Activated naive CD8-positive, alpha-beta T cell treated with anti-CD3 and anti-CD28 coated beads, Interleukin-2, amount 10 ng/mL, durations not matched to agents 7 days and 5 days (primary cell): ENCODE data around the gene HPCAL1. TPM values are rescaled to one million over a fixed set of nuclear protein-coding genes. Genes with fewer than 3 reads are reported as not detected.
A peak's percentile ranks its signal among the peaks of the same experiment; 100 is the strongest.

ENCODE experiments used
- ATAC-seq: fragments of 150-1000 bp; cut with Tn5 transposase; one replicate; pipeline ENCODE4 v1.10.0; 2021; ENCODE audit warnings: low read depth, moderate library complexity
- POLR2A ChIA-PET: fragments of 350-600 bp; sonication (Branson Sonifier 250); formaldehyde crosslinking; loops from one replicate; lab custom pipeline; 2021; ENCODE audit warnings: antibody characterized with exemption; lab: Charles Lee
- DNase-seq: peaks from one replicate; pipeline ENCODE4 v3.0.0; 2021
- H3K27ac Mint-ChIP-seq: one replicate; pipeline ENCODE4 v1.8.0; 2022; ENCODE audit warnings: mild to moderate bottlenecking, mixed read lengths
- H3K27me3 Mint-ChIP-seq: one replicate; pipeline ENCODE4 v1.8.0; 2022; ENCODE audit warnings: mild to moderate bottlenecking, moderate library complexity, mixed read lengths
- H3K36me3 Mint-ChIP-seq: one replicate; pipeline ENCODE4 v1.8.0; 2021; ENCODE audit warnings: mild to moderate bottlenecking, mixed read lengths
- H3K4me1 Mint-ChIP-seq: one replicate; pipeline ENCODE4 v1.8.0; 2021; ENCODE audit warnings: mixed read lengths
- H3K4me3 Mint-ChIP-seq: one replicate; pipeline ENCODE4 v1.8.0; 2022; ENCODE audit warnings: mild to moderate bottlenecking, moderate library complexity, mixed read lengths
- H3K9me3 Mint-ChIP-seq: one replicate; pipeline ENCODE4 v1.8.0; 2021; ENCODE audit warnings: mixed read lengths
- total RNA-seq, 2 experiments: library from RNA; stranded (reverse); gene quantifications; one replicate each; pipeline ENCODE4 v1.2.3, GENCODE V29; 2021

Gene HPCAL1
- total RNA-seq, 2 experiments from 2014 or later, result 75.8 to 77.1 TPM

DNA sequence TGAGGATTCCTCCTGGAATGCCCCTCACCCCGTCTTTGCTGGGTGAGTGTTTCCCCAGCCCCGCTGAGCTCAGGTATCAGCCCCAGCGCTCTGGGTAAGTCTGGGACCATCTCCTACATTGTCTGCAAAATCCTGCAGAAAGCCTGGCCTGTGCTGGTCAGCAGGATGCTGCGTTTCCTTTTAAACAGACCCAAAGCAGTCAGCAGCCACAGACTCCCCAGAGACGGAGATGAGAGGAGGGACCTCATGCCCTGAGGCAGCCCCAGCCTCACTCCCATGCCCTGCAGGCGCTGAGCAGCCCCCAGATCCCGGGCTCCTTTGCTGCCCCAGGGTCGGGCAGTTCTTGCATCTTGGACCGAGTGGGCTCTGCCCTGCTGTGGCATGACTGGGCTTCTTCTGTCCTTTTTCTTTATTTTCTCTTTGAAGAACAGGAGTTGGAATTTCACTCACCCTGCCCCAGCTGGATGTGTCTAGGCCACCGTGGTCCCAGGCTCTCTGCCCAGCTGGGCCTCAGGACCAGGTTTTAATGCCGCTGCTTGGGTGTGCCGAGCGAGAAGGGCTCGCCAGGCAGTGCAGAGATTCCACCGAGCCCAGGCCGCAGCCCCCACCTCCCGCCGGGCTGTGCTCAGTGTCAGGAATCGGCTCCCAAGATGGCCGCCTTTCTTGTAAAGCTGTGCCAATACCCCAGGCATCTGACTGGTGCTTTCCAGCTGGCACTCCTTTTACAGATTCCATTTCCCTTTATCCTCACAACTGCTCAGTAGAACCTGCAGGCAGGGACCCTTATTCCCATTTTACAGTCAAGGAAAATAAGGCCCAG lies 101.8 kb downstream of the HPCAL1 start:
- POLR2A ChIA-PET, result interaction anchor here (1.3 to 5.4 kb wide), 2 partner anchors 100 to 269 kb away, joined by 3 to 31 read pairs; no protein-coding TSS in a partner anchor
- ATAC-seq, result no peak
- Mint-ChIP-seq H3K27ac (no peak overlapping the region), H3K27me3 (peaks cover 2% of the 10 kb centered on the region), H3K36me3 (peaks cover 10% of the 10 kb centered on the region), H3K4me3 (no peak overlapping the region), H3K4me1 (peaks cover 46% of the 10 kb centered on the region), H3K9me3 (peaks cover 2% of the 10 kb centered on the region)
- no peak for DNase-seq

DNA sequence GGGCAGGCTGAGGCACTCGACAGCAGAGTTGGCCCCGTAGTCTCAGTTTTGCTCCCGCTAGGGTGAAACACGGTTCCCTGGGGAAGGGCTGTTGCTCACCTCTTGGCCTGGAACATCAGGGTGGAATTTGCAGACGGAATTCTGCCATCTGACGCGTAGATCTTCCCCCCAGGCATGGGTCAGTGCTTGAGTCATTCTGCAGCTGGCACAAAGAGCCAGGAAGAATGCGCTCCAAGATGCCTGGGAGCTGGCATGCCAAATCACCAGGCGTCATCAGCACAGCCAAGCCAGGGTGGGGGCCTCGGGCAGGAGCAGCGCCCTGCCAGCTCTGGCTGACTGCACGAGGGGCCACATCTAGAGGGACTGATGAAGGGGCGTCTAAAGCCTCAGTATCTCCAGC lies 102.7 kb downstream of the HPCAL1 start:
- peaks cover 39% of the 10 kb centered on the region for H3K4me1 Mint-ChIP-seq
- H3K27me3 Mint-ChIP-seq, result no peaks in the 10 kb centered on the region
- peaks cover 4% of the 10 kb centered on the region for H3K36me3 Mint-ChIP-seq
- no peak for DNase-seq
- no peaks in the 10 kb centered on the region for H3K9me3 Mint-ChIP-seq
- no peak for ATAC-seq
- no peak overlapping the region for H3K4me3 Mint-ChIP-seq
- POLR2A ChIA-PET, result interaction anchor here (5.4 kb wide), 1 partner anchor 101 kb away, joined by 31 read pairs; no protein-coding TSS in a partner anchor
- no peak overlapping the region for H3K27ac Mint-ChIP-seq

DNA sequence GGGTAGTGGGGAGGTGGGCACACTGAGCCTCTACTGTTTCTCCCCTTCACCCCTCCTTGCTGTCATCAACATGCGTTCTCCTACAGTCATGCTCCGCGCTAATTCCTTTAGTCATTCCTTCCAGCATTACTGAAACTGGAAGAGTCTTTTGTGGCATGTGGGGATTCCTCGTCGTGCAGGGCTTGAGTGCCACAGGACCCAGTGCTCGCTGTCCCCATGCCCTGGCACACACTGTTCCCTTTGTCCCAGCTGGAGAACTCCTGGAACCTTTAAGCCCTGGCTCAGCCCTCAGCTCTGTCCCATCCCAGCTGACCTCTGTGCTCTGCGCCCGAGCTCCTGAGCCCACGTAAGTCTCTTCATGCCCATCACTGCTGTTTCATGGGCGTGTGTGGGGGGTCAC lies 103.3 kb downstream of the HPCAL1 start:
- POLR2A ChIA-PET, result interaction anchor here (5.4 kb wide), 1 partner anchor 101 kb away, joined by 31 read pairs; no protein-coding TSS in a partner anchor
- no peaks in the 10 kb centered on the region for H3K27me3 Mint-ChIP-seq
- no peak for ATAC-seq
- no peak overlapping the region for H3K27ac Mint-ChIP-seq
- H3K4me1 Mint-ChIP-seq, result peaks cover 33% of the 10 kb centered on the region
- peaks cover 4% of the 10 kb centered on the region for H3K36me3 Mint-ChIP-seq
- H3K9me3 Mint-ChIP-seq, result no peaks in the 10 kb centered on the region
- DNase-seq, result no peak
- H3K4me3 Mint-ChIP-seq, result no peak overlapping the region

DNA sequence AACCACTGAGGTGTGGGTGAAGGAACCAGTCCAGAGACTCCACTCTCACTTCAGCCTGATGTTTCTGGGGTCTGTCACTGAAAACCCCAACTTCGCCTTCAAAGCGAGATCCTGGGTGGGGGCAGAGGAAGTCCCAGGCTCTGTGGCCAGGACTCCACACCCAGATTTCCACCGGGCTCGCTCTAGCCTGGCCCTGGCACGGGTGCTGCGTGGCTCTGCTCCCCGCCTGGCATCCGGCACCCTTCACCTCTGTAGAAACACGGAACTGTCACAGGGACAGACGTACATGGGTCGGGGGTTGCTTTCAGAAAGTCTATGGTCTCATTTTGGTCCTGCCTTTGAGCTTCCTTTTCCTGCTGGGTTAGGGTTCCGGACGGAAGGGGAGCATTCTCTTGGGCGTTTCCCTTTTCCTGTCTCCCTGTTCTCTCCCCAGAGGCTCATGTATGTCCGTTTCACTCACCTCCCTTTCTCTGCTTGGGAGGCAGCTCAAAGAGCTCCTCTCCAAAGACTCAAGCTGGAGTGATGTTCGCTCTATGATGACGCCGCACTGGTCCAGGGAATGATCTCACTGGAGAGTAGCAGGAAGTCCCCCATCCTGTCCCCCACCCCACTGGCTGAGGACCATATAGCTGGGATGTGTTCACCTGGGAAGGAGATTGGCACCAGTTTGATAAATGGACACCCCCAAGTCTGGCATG lies 103.9 kb downstream of the HPCAL1 start:
- no peaks in the 10 kb centered on the region for H3K27me3 Mint-ChIP-seq
- POLR2A ChIA-PET, result interaction anchor here (0.7 to 5.4 kb wide), 2 partner anchors 102 to 281 kb away, joined by 3 to 31 read pairs; no protein-coding TSS in a partner anchor
- ATAC-seq (no peak), DNase-seq (no peak)
- peak overlapping the region; percentile 95 for H3K27ac Mint-ChIP-seq
- H3K36me3 Mint-ChIP-seq, result no peaks in the 10 kb centered on the region
- no peaks in the 10 kb centered on the region for H3K9me3 Mint-ChIP-seq
- peak overlapping the region; percentile 16 for H3K4me3 Mint-ChIP-seq
- peaks cover 27% of the 10 kb centered on the region for H3K4me1 Mint-ChIP-seq

DNA sequence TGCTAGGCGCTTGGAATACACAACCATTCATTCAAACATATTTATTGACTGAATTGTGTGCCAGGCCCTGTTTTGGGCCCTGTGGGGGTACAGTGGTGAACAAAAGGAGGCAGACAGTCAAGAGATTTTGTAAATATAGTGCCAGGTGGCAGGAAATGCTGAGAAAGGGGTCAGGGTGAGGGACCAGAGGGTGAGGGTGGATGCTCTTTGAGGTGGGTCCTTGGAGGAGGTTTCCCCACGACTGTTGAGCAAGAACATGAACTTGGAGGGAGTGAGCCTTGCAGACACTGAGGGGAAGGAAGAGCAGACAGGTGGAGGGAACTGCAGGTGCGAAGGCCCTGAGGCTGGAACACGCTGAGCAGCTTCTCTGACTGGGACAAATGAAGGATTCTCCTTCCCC lies 104.7 kb downstream of the HPCAL1 start:
- ATAC-seq, result no peak
- Mint-ChIP-seq H3K36me3 (no peaks in the 10 kb centered on the region), H3K9me3 (no peaks in the 10 kb centered on the region)

DNA sequence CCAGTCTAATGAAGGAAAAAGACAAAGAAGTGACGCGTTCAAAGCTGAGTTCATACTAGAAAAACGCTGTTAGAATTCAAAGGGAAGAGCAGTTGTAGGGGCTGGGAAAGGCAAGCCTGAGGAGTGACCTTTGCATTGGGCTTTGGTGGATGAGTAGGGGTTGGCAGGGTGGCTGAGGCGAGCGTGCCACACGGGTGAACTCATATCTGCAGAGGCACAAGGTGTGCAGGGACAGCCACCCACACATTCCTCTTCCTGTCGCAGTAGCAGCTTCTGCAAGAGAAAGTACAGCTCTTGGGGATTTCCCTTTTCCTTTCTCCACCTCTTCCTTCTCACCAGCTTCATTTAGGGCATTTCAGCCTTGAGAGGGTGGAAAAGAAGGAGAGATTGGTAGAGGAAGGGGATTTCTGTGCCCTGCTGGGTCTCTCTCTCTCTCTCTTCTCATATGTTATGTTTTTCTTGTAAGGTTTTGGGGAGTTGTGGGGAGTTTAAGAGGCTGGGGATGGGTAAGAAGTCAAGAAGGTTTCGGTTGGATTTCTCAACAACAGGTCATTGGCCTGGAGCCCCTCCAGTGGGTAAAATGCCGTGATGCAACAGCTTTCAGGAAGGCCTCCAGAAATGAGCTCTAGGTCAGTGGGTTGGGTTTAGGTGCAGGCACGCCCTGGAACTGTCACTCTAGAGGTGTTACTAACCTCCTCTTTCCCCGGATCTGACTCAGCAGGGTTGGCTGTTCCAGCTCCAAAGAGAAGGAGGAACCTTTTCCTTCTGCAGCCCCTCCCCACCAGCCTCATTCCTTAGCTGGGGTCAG lies 105.3 kb downstream of the HPCAL1 start:
- POLR2A ChIA-PET, result interaction anchor here (0.6 to 5.4 kb wide), 13 partner anchors 24 to 852 kb away, joined by 3 to 31 read pairs (median 4); no protein-coding TSS in a partner anchor
- peaks cover 3% of the 10 kb centered on the region for H3K36me3 Mint-ChIP-seq

More for the DNA sequence above, 104.7 kb downstream of the HPCAL1 start:
- Mint-ChIP-seq H3K4me1 (peaks cover 29% of the 10 kb centered on the region), H3K4me3 (peak overlapping the region; percentile 86), H3K27me3 (no peaks in the 10 kb centered on the region), H3K27ac (peak overlapping the region; percentile 95)
- POLR2A ChIA-PET, result interaction anchor here (0.6 to 5.4 kb wide), 6 partner anchors 25 to 851 kb away, joined by 4 to 31 read pairs (median 4); no protein-coding TSS in a partner anchor
- no peak for DNase-seq

DNA sequence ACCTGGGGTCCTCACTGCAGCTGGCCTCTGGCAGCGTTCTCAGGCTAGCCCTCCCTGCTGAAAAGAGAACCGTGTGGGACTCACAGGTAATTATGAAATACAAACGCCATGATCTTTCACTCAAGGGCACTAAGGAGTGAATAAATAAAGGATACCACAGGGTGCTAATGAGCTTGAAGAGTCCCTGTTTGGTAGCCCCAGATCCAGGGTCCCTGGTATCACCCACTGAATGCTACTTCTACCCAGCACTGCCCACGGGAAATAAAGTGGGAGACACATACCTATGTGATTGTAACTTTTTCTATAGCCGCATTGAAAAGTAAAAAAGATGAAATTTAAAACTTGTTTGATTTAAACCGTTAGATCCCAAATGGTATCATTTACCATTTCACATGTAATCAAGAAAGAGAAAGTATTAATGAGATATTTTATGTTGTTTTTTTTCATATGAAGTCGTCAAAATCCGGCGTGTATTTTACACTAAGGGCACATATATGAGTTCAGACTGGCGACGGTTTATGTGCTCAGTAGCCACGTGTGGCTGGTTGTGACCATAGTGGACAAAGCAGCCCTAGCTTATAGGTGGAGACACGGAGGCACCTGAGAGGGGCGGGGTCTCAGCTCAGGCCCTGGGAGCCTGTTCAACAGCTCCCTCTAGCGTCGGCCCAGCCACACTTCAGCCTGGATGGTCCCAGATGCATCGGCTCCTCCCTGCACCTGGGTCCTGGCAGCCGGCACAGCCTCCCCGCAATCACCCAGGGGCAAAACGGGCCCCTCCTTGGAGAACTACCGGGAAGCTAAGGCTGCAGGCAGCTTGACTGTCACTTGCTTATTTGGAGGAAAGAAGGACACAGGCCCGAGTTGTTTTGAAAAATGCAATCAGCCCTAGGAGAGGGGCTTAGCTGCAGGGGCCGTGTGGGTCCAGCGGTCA lies 106.2 kb downstream of the HPCAL1 start:
- Mint-ChIP-seq H3K9me3 (no peaks in the 10 kb centered on the region), H3K27me3 (no peaks in the 10 kb centered on the region), H3K4me1 (peaks cover 32% of the 10 kb centered on the region), H3K36me3 (peaks cover 3% of the 10 kb centered on the region), H3K4me3 (peak overlapping the region; percentile 86), H3K27ac (peak overlapping the region; percentile 95)
- ATAC-seq (peak; percentile 72), DNase-seq (peak; percentile 83)
- POLR2A ChIA-PET, result interaction anchor here (0.6 to 5.4 kb wide), 13 partner anchors 23 to 330 kb away, joined by 3 to 31 read pairs (median 4); no protein-coding TSS in a partner anchor

More for the DNA sequence above, 105.3 kb downstream of the HPCAL1 start:
- Mint-ChIP-seq H3K27me3 (no peaks in the 10 kb centered on the region), H3K9me3 (no peaks in the 10 kb centered on the region), H3K27ac (peak overlapping the region; percentile 95), H3K4me3 (peak overlapping the region; percentile 86), H3K4me1 (peaks cover 32% of the 10 kb centered on the region)
- DNase-seq (no peak), ATAC-seq (peak; percentile 79)

DNA sequence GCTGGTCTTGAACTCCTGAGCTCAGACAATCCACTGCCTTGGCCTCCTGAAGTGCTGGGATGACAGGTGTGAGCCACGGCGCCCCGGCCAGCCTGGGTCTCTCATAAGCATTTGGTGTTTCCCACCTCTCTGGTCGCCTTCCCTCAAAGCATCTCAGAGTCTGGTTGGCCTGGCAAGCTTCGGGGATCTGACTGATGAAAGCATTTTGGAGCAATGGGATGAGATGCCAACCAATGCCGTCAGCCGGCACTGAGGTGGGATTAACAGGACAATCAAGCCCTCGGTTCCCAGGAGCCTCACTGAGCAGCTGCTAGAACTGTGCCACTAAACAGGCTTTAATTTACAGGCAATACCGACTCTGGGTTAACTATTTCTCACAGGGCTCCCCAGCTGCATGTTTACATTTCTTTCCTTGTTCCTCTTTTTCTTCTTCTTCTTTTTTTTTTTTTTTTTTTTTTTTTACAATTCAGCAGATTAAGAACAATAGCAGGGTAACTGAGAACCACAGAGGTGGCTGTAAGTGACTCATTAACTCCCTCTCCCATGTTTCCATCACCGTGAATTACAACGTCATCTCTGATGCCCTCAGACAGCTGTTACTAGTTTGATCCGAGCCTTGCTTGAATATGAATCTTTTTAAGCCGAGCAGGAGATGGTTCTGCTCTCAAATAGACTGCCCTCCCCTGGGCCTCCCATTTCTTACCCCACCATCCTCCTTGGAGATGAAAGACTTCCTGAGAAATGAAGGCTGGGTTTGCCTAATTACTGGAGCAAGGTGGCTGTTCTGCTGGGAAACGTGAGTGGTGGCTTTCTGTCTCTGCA lies 107.5 kb downstream of the HPCAL1 start:
- POLR2A ChIA-PET, result interaction anchor here (1.1 to 5.4 kb wide), 3 partner anchors 28 to 105 kb away, joined by 4 to 31 read pairs (median 4); no protein-coding TSS in a partner anchor
- H3K27me3 Mint-ChIP-seq, result no peaks in the 10 kb centered on the region
- no peak overlapping the region for H3K27ac Mint-ChIP-seq
- DNase-seq, result no peak
- peaks cover 3% of the 10 kb centered on the region for H3K36me3 Mint-ChIP-seq
- H3K4me1 Mint-ChIP-seq, result peaks cover 32% of the 10 kb centered on the region
- H3K9me3 Mint-ChIP-seq, result no peaks in the 10 kb centered on the region
- H3K4me3 Mint-ChIP-seq, result no peak overlapping the region
- ATAC-seq, result no peak

DNA sequence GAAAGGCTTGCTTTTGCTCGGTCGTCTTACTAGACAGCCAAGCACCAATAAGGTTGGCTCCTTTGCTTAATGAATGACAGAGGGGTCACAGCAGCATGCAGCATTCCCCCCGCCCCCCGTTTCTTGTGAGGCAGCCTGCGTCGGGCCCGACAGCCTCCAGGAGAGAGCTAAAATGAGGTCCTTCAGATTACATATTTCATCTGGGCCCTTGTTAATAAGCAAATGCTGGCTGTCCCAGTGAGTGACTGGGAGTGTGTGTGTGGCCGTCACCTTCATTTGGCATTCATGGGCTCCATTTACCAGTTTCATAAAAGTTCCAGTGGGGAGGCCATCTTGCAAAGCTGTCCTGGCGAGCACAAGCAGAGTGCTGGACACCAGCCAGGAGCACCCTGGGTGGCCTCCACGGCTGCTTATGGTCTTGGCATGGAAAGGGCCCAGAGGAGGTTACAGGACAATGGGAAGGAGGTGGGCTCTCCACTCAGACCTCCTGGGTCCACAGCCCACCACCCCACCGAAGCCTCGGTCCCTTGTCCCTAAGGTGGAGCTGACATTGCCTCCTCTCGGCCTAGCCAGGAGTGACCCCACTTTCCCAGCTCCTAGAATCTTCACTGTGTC lies 108.2 kb downstream of the HPCAL1 start:
- ATAC-seq (no peak), DNase-seq (no peak)
- POLR2A ChIA-PET, result interaction anchor here (0.6 kb wide), 1 partner anchor 285 kb away, joined by 3 read pairs; no protein-coding TSS in a partner anchor
- H3K4me3 Mint-ChIP-seq, result no peak overlapping the region
- no peaks in the 10 kb centered on the region for H3K9me3 Mint-ChIP-seq
- H3K27ac Mint-ChIP-seq, result no peak overlapping the region
- peaks cover 32% of the 10 kb centered on the region for H3K4me1 Mint-ChIP-seq
- H3K27me3 Mint-ChIP-seq, result no peaks in the 10 kb centered on the region
- peaks cover 3% of the 10 kb centered on the region for H3K36me3 Mint-ChIP-seq

DNA sequence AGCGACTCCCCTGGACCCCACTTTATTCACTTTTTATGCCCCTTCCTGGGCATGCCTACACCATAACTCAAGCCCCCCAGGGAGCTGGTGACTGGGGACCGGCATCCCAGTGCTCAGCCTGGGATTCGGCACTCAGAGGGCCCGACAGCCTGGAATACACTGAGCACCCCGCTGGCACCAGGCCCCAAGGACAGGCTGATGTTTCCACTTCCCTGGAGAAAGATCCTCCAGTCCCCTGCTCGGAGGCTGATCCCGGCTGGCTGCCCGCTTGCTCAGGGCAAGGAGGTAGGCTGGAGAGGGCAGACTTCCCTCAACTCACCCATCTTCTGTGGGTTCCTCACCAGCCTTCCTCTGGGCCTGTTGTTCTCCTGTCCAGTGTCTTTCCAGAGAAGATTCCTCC lies 108.9 kb downstream of the HPCAL1 start:
- Mint-ChIP-seq H3K36me3 (peaks cover 3% of the 10 kb centered on the region), H3K27me3 (no peaks in the 10 kb centered on the region), H3K4me1 (peaks cover 30% of the 10 kb centered on the region), H3K9me3 (no peaks in the 10 kb centered on the region), H3K4me3 (no peak overlapping the region), H3K27ac (no peak overlapping the region)
- POLR2A ChIA-PET, result interaction anchor here (0.6 kb wide), 1 partner anchor 277 kb away, joined by 3 read pairs; no protein-coding TSS in a partner anchor
- ATAC-seq (no peak), DNase-seq (no peak)

DNA sequence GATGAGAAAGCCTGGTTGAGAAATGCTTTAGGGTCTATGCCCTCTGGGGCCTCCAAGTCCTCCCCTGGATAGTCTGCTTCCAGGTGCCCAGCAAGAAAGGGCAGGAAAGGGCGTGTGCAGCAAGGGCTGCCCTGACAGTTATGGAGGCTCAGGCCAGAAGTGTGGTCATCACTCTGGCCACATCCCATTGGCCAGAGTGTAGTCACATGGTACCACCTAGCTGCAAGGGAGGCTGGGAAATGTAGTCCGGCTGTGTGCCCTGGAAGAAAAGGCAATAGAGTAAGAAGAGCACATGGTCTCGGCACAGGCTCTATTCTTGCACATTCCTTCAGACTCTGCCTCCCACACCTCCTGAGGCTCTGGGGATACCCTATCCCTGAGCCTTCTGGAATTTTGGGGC lies 109.7 kb downstream of the HPCAL1 start:
- Mint-ChIP-seq H3K36me3 (peaks cover 3% of the 10 kb centered on the region), H3K27ac (no peak overlapping the region), H3K4me3 (no peak overlapping the region), H3K27me3 (no peaks in the 10 kb centered on the region), H3K4me1 (peaks cover 22% of the 10 kb centered on the region), H3K9me3 (no peaks in the 10 kb centered on the region)
- ATAC-seq (no peak), DNase-seq (no peak)
- POLR2A ChIA-PET, result no interaction called here
